Measurements from ENCODE around the gene DPF3. TPM values are rescaled to one million over a fixed set of nuclear protein-coding genes. Genes with fewer than 3 reads are reported as not detected.

Gene DPF3
- total and polyA plus RNA-seq, 9 of the 15 experiments (the other 6 are each of a cell fraction or from before 2014, with no cell fraction given), result 0.21 to 4.9 (median 1.2) TPM

DNA sequence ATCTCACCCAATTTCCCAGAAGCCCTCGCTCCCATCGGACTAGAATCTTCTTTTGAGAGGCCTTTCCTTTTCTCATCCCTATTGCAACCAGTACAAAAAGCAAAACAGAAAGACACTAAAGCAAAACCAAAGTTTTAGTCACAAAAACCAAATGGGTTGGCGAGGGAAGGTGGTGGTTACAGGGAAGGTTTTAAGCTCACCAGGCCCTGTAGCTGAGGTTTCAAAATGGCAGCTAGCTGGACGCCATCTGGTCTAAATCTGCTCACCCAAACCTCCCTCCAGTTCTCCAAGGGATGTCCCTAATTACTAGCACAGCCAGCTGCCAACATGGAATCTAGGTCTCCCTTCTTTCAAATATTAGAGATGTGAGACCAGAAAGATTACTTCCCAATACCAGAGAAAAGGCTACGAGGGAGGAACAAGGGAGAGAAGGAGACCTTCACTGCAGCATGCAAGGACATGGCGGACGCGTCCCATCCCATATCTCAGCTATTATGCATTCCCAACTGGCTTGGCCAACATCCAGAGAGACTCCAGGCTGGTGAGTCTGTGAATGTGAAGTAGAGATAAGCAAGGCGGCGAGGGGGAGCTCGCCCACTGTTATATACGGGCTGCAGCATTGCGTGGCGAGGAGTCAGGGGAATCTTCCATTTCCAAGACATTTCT, 70.8 kb downstream of the DPF3 start (continued):
- TF ChIP-seq, protein P1, sequence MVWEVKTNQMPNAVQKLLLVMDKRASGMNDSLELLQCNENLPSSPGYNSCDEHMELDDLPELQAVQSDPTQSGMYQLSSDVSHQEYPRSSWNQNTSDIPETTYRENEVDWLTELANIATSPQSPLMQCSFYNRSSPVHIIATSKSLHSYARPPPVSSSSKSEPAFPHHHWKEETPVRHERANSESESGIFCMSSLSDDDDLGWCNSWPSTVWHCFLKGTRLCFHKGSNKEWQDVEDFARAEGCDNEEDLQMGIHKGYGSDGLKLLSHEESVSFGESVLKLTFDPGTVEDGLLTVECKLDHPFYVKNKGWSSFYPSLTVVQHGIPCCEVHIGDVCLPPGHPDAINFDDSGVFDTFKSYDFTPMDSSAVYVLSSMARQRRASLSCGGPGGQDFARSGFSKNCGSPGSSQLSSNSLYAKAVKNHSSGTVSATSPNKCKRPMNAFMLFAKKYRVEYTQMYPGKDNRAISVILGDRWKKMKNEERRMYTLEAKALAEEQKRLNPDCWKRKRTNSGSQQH (CRISPR knock-in tag; IDR thresholded peaks at IDR 0.05), result no peak
- peak; percentile 92 for TF ChIP-seq ARID1B (IDR thresholded peaks at IDR 0.05)
- TF ChIP-seq, protein P2, sequence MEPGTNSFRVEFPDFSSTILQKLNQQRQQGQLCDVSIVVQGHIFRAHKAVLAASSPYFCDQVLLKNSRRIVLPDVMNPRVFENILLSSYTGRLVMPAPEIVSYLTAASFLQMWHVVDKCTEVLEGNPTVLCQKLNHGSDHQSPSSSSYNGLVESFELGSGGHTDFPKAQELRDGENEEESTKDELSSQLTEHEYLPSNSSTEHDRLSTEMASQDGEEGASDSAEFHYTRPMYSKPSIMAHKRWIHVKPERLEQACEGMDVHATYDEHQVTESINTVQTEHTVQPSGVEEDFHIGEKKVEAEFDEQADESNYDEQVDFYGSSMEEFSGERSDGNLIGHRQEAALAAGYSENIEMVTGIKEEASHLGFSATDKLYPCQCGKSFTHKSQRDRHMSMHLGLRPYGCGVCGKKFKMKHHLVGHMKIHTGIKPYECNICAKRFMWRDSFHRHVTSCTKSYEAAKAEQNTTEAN (CRISPR knock-in tag; IDR thresholded peaks at IDR 0.05), result no peak
- TF ChIP-seq HDGF (IDR thresholded peaks at IDR 0.05), result no peak
- TF ChIP-seq SMAD3 (CRISPR knock-in tag; conservative IDR thresholded peaks at IDR 0.05), result no peak
- TF ChIP-seq DPF2 (IDR thresholded peaks at IDR 0.05), result peak; percentile 76
- peak; percentile 66; the same call in 1 of the 2 replicates for TF ChIP-seq SMARCA4 (IDR thresholded peaks at IDR 0.05)
- TF ChIP-seq SNRNP70 (optimal IDR thresholded peaks at IDR 0.05; ENCODE audit: low read depth, low read length), result no peak
- TF ChIP-seq ZNF431 (CRISPR knock-in tag; IDR thresholded peaks at IDR 0.05), result no peak
- 0 out of 2 replicates have a peak, but pooled peaks have one; percentile 5 for TF ChIP-seq GABPA (tag; conservative IDR thresholded peaks at IDR 0.05; ENCODE audit: low read depth)
- peak; percentile 76 for TF ChIP-seq MTA2 (IDR thresholded peaks at IDR 0.05; ENCODE audit: low read depth)
- TF ChIP-seq KDM1A (IDR thresholded peaks at IDR 0.05), result no peak
- peak; percentile 59 for TF ChIP-seq PTTG1 (tag; IDR thresholded peaks at IDR 0.05; ENCODE audit: low read depth)
- TF ChIP-seq GATA2 (CRISPR knock-in tag; IDR thresholded peaks at IDR 0.05), result peak; percentile 76; the same call in 1 of the 2 replicates
- no peak for TF ChIP-seq ZNF699 (CRISPR knock-in tag; IDR thresholded peaks at IDR 0.05; ENCODE audit: insufficient replicate concordance)
- TF ChIP-seq CBX2 (IDR thresholded peaks at IDR 0.05; ENCODE audit: insufficient read depth, low read length, poor library complexity, severe bottlenecking), result no peak
- no peak for TF ChIP-seq TAF9B (IDR thresholded peaks at IDR 0.05; ENCODE audit: partially characterized antibody)
- no peak for TF ChIP-seq KLF1 (tag; IDR thresholded peaks at IDR 0.05)
- no peak for TF ChIP-seq BMI1 (IDR thresholded peaks at IDR 0.05; ENCODE audit: low read length)
- TF ChIP-seq BCOR (IDR thresholded peaks at IDR 0.05), result peak; percentile 53; the same call in 1 of the 2 replicates
- 0 out of 2 replicates have a peak, but pooled peaks have one; percentile 38 for TF ChIP-seq ZNF584 (CRISPR knock-in tag; IDR thresholded peaks at IDR 0.05; ENCODE audit: low read depth)
- TF ChIP-seq ZNF143 (CRISPR knock-in tag; IDR thresholded peaks at IDR 0.05), result peak; percentile 42; the same call in 1 of the 2 replicates
- TF ChIP-seq, protein P3, sequence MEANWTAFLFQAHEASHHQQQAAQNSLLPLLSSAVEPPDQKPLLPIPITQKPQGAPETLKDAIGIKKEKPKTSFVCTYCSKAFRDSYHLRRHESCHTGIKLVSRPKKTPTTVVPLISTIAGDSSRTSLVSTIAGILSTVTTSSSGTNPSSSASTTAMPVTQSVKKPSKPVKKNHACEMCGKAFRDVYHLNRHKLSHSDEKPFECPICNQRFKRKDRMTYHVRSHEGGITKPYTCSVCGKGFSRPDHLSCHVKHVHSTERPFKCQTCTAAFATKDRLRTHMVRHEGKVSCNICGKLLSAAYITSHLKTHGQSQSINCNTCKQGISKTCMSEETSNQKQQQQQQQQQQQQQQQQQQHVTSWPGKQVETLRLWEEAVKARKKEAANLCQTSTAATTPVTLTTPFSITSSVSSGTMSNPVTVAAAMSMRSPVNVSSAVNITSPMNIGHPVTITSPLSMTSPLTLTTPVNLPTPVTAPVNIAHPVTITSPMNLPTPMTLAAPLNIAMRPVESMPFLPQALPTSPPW (CRISPR knock-in tag; IDR thresholded peaks at IDR 0.05), result peak; percentile 78
- no peak for TF ChIP-seq SRSF3 (IDR thresholded peaks at IDR 0.05; ENCODE audit: insufficient read depth, low read length)
- TF ChIP-seq, protein P4, sequence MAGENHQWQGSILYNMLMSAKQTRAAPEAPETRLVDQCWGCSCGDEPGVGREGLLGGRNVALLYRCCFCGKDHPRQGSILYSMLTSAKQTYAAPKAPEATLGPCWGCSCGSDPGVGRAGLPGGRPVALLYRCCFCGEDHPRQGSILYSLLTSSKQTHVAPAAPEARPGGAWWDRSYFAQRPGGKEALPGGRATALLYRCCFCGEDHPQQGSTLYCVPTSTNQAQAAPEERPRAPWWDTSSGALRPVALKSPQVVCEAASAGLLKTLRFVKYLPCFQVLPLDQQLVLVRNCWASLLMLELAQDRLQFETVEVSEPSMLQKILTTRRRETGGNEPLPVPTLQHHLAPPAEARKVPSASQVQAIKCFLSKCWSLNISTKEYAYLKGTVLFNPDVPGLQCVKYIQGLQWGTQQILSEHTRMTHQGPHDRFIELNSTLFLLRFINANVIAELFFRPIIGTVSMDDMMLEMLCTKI (IDR thresholded peaks at IDR 0.05; ENCODE audit: partially characterized antibody), result no peak
- TF ChIP-seq ATF1 (CRISPR knock-in tag; IDR thresholded peaks at IDR 0.05), result no peak
- peak; percentile 20 for TF ChIP-seq ATF1 (tag; IDR thresholded peaks at IDR 0.05)

Measured in K562 (cell line).